ENCODE data around the gene MMRN2.

- TF ChIP-seq POLR2A (IDR thresholded peaks at IDR 0.05): no peak
- no peak for TF ChIP-seq EP300 (IDR thresholded peaks at IDR 0.05)
Observed at GRCh38 chr10:86888585-86889381, 68.6 kb downstream of the MMRN2 start.

Measured in sigmoid colon (tissue), 4 donors.